GM19099 (cell line): ENCODE results near the gene COL7A1.

Source experiments
- POLR2A ChIP-seq: IDR thresholded peaks from 3 replicates; pipeline ENCODE4 v1.6.1; 2011; ENCODE audit warnings: low read depth; ENCODE audit not compliant: insufficient read length; ENCODE audit errors: extremely low read depth

The COL7A1 gene

DNA sequence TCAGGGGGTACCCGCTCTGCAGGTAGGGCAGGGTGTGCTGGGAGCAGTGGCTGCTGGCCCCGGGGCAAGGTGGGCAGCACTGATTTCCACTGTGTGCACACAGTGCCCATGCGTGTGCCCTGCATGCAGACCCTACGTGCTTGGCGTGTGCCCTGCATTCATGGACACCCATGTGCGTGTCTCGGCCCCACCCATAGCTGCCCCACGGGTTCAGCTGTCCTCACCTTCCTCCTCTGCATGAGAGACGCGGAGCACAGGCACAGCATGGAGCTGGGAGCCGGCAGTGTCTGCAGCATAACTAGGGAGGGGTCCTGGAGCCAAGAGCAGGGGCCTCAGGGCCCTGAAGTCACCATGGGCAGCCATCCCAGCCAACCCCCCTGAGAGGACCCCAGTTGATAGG lies 29.9 kb downstream of the COL7A1 start:
- no peak for TF ChIP-seq POLR2A

DNA sequence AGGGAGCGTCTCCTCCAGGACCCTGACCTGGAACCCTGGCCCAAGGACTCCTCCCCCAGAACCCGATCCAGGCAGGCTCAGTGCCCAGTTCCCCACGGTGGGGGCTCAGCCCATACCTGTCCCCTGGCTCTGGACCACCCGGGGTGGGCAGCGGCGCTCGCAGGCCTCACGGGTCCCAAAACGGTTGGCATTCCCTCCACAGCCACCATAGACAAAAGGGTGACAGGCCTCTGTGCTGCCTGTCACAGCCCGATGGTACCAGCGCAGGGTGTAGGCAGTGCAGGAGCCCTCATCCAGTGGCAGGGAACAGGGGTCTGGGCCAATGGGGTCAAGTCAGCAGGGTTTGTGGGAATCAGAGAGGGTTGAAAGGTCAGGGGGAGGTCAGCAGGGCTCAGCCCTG lies 30.5 kb downstream of the COL7A1 start:
- no peak for TF ChIP-seq POLR2A

DNA sequence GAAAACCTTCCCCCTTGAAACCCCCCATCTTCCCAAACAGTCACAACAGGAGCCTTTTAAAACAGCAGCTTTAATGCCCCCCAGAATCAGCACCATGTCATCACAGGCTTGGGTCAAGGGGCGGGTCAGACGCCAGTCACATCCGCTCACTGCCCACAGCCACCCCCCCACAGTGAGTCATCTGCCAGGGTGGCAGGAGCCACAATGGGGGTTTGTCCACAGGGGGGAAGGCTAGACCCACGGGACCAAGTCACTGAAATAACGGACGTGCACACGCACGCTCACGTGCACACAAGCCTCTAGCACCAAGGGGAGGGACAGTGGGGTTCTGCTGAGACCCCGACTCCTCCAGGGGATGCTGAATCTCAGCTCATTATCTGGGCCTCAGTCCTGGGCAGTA lies 31.1 kb downstream of the COL7A1 start:
- TF ChIP-seq POLR2A = no peak

DNA sequence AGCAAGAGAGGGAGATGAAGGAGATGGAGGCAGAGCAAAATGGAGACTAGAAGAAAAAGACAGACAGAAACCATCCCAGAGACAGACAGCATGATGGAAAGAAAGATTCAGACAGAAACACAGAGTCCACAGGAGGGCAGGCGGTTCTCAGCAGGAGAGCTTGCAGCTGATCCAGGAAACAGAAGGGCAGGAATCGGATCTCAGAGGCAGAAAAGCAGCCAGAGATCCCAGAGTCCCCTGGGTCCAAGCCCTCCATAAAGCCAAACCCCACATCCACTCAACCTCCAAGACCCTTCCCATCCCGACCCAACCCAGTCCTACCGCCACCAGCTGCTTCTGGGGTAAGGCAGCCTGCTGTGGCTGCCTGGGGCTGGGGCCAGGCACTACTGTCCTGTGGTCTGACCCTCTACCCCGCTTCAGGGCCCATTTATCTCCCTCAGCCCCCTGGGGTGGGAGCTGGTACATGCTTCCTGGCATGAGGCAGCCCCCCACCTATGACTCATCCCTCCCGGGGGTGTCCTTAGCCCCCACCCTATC lies 31.7 kb downstream of the COL7A1 start, which contains the start of gene UCN2:
TSS of gene UCN2 (minus strand) at position 400 of the 537 bp plus-strand sequence. CDS start 657 bp downstream, outside the sequence.
- TF ChIP-seq POLR2A = no peak

DNA sequence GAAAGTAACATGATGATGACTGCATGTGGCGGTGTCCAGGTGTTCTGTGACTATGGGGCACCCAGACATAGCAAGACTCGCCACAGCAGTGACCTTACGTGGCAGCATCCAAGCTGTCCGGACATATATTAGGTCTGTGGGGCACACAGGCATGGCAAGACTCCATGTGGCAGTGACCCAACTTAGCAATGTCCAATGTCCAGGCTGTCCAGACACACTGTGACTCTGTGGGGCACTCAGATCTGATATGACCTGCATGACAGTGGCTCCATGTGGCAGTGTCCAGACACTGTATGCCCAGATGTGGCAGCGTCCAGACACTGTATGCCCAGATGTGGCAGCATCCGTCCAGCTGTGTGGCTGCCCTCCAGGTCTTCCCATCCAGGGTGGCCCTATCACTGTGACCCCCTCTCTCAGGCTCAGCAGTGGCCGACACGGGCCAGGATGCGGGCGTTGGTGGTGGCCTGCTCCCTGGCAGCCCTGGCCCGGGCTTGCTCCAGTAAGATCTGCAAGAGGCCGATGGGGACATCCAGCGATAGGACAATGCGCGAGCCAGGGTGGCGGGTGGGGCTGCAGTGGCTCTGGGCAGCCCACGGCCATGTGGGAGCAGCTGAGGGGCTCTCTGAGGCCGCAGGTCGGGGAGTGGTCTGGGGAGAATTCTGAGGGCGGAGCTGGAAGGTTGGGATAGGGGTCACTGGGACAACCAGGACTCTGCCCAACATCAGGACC lies 32.6 kb downstream of the COL7A1 start:
- TF ChIP-seq POLR2A = no peak

DNA sequence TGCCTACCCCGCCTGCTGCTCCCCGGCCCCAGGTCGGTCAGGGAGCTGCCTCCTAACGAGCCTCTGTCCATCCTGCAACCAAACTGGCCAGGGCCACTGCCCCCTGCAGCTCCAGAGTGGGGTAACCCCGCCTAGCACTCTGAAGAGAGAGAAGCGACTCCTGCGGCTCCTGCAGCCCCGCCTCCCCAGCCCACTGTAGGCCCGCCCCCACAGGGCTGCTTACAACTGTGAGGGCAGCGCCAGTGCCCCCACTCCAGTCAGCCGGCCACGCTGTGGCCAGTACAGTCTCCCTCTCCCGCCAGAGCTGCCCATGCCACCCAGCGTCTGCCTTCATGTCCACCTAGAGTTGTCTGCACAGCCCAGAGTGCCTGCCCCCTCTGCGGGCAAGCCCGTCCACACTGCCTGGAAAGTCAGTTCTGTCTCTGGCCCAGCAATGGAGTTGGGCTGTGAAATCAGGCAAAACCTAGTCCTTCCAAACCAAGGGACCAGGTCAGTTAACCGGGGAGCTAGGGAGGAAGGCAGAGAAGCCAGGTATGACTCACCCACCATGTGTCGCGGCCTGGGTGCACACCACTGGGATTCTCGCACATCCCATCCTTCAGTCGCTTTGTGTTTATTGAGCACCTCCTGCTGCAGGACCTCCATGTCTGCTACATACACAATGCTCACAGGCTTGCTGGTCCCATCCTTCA lies 33.9 kb downstream of the COL7A1 start:
- no peak for TF ChIP-seq POLR2A

DNA sequence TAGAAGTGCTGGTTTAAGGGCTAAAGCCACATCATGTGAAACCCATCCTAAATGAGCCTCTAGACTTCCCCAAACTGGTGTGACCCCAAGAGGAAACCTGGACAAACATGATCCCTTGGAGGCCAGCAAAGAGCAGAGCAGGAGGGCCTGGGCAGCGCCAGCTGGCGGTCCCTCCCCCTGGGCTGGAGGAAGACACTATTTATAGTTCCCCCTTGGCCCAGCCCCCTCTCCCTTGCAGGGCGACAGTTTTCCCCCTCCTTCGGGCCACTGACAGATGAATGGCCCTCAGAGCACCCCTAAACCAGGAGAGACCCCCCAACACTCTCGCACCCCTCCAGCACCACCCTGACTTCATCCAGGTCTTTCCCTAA lies 34.5 kb downstream of the COL7A1 start:
- TF ChIP-seq POLR2A = no peak

DNA sequence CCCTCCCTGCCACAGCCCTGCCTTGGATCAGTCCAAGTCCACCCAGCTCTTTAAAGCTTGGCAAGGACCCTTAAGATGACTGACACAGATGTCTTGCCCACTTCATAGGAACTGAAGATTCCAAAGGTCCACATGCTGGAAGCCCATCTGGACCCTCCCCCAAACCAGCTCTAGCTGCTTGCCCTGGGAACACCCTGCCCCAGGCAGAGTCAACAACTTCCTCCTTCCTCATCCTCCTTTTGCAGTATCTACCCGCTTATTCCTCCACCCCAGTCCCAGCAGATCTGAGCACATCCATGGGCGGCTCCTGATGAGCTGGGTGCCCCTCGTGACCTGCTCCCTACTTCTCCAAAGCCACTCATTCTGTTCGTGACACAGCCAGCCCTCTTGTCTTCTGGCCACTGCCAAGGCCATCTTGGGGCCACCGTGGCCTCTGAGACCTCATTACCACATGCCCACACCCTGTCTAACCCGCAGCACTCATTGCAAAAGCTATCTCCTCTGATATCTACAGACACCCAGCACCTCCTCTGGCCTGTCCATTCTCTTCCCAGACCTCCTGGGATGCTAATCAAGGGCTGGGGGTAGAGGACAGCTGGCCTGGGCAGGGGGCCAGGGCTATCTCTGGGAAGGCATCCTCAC lies 36.5 kb downstream of the COL7A1 start:
- TF ChIP-seq POLR2A = no peak

DNA sequence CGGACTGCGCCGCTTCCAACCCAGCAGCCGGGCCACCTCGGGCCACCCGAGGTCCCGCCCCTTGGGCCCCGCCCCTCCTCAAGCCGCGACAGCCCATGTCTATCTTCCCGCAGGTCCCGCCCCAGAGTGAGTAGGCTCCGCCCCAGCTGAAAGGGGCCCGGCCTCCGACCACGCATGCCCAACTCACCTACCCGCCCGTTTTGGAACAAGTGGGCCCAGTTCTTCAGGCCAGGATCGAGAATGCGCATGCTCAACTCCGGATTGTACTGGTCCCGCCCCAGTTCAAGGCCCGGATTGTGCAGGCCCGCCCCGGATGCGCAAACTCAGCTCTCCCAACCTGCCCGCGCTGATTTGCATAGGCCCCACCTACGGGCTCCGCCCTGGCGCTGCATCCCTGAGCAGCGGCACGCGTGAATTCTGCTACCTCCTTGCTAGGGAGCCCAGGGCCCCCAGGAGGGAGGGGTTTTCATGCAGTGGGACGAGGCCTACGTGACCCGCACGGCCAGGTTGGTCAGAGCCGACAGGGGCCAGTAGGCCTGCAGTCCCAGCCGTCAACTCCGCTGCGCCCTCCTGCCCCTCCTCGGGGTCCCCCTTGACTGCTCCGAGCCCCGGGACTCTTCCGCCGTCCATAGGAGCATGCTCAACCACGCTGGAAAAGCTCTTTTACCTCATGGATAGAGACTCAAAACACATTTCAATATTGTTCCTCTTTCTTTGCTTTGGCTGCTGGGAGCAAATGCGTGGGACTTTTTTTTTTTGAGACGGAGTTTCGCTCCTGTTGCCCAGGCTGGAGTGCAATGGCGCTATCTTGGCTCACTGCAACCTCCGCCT lies 38.1 kb downstream of the COL7A1 start, which contains the start of gene PFKFB4:
TSS of gene PFKFB4 (minus strand) at position 8 of the 831 bp plus-strand sequence. CDS start 26 bp downstream, outside the sequence.
- TF ChIP-seq POLR2A = peak; percentile 76

DNA sequence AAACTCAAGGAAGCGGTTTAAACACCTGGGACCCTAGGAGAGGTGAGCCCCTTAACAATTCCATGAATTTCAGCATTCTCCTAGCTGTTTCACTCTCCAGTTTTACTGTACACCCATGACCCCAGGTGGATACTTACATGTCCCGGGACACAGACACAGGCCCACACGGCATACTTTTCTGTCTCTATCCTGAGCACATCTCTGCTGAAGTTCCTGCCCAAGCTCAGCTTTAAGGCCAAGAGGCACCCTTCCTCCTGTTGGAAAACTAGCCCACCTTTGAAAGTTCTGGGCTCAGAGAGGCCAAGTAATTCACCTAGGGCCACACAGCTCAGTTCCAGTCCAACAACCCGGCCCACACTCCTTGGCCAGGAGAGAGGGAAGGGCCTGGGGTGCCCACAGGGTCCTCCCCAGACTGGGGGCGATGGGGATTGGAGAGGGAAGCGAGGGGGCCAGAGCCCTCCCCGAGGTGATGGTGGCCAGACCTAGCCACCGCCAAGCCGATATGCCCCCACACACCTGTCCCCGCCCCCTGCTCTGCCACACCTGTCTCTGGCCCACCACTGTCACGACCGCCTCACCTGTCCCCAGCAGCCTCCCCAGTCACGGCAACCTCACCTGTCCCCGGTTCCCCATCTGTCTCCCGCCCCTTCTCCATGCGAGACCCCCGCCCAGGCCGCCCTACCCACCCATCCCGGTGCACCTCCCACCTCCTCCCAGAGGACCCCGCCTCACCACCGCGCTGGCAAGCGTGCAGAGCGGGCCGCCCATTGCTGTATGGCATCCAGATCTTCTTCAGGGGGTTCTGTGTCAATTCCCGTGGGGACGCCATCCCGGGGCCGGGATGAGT lies 39.0 kb downstream of the COL7A1 start:
- no peak for TF ChIP-seq POLR2A

DNA sequence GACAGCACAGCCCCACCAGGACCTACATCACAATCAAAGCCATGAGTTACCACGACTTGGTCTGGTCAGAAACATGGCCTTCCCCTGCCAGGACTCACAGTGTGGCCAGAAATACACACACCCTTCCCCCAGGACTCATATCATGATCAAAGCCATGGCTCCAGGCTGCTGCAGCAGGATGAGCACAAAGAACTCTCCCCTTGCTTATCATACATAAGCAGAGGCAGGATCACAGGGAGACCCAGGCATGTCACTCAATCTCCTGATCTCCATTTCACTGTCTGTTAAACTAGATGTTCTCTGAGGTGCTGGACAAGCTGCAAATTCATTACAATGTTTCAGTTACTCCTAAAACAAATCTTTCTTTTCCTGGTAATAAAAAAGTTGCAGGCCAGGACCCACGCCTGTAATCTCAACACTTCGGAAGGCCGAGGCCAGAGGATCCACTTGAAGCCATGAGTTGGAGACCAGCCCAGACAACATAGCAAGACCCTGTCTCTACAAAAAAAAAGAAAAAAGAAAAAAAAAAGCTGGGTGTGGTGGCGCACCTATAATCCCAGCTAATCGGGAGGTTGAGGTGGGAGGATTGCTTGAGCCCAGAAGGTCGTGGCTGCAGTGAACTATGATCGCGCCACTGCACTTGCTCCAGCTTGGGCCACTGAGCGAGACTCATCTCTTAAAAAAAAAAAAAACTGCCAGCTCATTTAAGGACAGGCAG lies 39.7 kb downstream of the COL7A1 start:
- no peak for TF ChIP-seq POLR2A

DNA sequence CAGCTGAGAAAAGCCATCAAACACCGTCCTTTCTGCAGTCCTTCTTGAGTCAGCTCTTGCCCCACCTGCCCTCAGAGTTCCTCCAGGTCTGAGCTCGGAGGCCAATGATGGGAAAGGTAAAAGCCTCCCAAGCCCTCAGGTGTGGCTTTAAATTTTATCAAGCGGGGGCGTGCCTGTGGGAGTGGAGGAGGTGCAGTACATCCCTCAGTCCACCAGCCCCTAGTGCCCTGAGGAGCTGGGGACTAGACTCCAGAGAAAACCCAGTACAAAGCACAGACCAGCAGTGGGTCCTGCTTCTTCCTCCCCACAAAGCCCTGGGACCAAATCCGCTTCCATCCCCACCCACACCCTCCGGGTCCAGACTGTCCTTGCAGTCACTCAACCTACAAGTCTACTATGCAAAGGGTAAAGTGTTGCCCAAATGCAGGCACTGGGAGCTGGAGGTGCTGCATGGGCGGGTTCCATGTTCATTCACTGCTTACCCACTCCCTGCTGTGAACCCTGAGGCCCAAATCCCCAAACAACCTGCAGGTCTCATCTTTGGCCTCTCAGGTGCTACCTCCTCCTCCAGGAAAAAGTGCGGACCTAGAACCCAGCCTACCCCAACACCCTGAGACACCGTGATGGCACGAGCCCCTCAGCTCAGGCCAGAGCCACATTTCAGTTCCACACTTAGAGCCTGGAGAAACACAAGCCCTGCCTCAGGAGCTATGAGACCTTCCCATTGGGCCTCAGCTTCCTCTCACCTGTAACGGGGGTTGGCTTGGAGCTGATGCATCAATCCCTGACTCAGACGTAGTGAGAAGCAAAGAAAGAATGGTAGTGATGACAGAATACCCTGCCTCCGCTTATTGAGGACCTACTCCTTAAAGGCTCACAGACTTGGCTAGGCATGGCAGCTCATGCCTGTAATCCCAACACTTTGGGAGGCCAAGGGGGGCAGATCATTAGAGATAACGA lies 41.0 kb downstream of the COL7A1 start:
- no peak for TF ChIP-seq POLR2A
